Right lung (tissue), 5 donors: ENCODE results near the gene CASP8AP2. TPM values are rescaled to one million over a fixed set of nuclear protein-coding genes. Genes with fewer than 3 reads are reported as not detected.
A peak's percentile ranks its signal among the peaks of the same experiment; 100 is the strongest.
"Not testable (repeated sequence)": the region's sequence is repeated elsewhere in the genome, so short reads cannot be mapped to it uniquely, and the experiment has no call there.

Source experiments
- DNase-seq, 2 donors: peaks; one replicate each; pipeline ENCODE4 v3.0.0-alpha.2; 2013
- polyA plus RNA-seq, 5 donors: library from polyadenylated mRNA; unstranded; fragments of 120-200 nt; gene quantifications; one replicate each; pipeline versions ENCODE4 v1.2.1 to v1.2.3, GENCODE V29; 2013; ENCODE audit warnings: inconsistent platforms in 1 of 5, low replicate concordance in 1 of 5; ENCODE audit not compliant: insufficient read length in 5 of 5, insufficient read depth in 1 of 5

CASP8AP2 gene
- polyA plus RNA-seq, 5 donors = 16.5 to 30.6 (median 27.2) TPM

GRCh38 chr6:89818977-89819335 lies 10.7 kb upstream of the CASP8AP2 start:
- DNase-seq = no peak

DNA sequence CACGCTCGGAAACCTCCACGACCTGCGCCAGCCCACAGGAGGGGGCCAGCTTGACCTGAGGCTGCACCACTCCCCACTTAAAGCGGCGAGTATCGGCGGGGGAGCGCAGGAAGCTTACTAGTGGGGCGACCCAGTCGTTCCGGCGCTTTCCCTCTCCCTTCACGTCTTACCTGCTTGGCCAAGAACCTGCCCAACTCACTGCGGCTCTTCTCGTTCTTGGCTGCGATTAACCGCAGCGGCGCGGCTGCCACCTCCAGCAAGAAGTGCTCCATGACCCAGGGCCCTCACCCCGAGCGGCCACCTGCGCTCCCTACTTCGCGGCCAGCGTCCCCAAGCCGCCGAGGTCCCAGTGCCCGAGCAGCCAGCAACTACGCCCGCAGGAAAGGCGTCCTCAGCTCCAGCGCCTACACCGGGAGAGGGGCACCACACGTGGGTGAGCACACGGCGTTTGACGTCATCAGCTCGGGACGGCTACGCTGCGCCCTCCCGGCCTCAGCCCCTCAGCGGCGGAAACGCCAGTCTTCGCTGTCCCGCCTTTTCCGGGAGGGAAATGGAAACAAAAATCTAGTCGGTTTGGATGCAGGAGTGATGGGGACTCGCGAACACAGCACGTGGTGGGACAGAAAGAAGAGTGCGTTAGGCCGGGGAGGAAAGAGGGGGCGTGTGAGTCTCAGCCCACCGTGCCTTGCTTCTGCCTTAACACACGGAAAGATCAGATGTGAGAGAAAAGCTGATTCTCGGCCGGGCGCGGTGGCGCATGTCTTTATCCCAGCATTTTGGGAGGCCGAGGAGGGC lies 10.1 kb upstream of the CASP8AP2 start, which contains the start of gene MDN1:
MDN1 (minus strand) TSS at position 459 of the 795 bp plus-strand sequence; CDS start at position 272, 187 bp downstream.
- DNase-seq = peak; percentile 92 to 94

DNA sequence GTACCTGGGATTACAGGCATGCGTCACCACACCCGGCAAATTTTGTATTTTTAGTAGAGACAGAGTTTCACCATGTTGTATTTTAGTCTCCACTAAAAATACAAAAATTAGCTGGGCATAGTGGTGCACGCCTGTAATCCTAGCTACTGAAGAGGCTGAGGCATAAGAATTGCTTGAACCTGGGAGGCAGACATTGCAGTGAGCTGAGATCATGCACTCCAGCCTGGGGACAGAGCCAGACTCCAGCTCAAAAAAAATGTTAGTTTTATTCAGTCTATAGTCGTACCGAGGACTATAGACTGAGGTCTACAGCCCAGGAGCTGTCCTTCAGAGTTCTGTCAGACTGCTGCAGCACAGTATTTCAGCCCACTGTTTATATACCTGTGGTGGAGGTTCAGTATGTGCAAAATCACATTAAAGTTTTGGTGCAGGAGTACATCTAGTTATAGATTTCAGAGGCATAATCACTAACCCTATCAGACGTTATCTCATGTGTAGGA lies 3.6 kb upstream of the CASP8AP2 start:
- DNase-seq = no peak

DNA sequence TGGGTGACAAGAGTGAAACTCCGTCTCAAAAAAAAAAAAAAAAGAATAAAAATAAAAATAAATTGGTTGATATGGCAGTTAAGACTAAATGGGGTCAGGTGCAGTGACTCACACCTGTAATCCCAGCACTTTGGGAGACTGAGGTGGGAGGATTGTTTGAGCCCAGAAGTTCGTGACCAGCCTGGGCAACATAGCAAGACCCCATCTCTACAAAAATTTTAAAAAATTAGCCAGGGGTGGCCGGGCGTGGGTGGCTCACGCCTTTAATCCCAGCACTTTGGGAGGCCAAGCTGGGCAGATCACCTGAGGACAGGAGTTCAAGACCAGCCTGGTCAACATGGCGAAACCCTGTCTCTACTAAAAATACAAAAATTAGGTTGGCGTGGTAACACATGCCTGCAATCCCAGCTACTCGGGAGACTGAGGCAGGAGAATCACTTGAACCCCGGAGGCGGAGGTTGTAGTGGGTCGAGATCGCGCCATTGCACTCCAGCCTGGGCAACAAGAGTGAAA lies 1.1 kb upstream of the CASP8AP2 start:
- DNase-seq = not testable (repeated sequence)

DNA sequence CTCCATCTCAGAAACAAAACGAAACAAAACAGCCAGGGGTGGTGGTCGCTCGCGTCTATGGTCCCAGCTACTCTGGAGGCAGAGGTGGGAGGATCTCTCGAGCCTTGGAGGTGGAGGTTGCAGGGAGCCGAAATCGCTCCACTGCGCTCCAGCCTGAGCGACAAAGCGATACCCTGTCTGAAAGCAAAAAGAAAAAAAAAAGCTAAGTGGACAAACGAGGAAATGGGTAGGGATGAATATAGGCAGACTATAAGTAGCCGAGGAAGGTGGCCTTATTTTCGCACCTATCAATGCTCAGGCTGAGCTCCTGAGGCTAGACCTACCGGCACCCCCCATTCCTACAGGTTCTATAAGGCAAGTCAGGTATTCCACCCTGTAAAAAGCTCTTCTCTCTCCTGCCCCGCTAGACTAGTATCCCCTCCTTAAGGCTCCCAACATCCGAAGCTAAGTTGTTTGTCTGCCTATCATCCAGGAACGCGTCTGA lies 650 bp upstream of the CASP8AP2 start:
- no peak for DNase-seq

DNA sequence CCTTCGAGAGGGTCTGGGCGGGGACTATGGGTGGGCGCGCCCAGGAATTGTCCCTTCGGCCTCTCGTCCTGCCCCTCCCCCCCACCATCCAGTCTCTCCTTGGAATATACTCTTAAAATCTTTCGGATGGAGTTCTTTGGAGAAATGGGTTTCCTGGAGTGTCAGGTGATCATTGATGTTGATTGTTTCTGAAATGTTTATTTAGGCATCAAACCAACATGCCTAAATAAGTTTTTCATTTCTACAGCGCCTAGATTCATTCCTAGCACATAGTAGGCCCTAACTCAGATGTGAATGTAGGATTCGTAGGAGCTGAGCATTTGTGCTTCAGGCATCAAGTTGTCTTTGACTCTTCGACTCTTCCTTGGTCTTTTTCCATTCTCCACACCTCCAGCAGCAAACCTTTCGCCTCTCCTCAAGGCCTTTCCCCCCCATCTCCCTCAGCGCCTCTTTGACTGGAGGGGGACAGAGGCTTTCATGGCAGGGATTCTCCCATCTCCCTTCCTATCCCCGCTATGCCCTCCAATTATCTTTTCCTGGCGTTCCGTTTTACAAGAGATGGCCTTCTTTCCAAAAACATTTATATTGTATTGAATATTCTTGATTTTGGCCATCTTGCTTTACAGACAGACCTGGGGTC lies 610 bp downstream of the CASP8AP2 start:
- DNase-seq = no peak

- DNase-seq = no peak
Observed at GRCh38 chr6:89834884-89835792, 5.5 kb downstream of the CASP8AP2 start.

DNA sequence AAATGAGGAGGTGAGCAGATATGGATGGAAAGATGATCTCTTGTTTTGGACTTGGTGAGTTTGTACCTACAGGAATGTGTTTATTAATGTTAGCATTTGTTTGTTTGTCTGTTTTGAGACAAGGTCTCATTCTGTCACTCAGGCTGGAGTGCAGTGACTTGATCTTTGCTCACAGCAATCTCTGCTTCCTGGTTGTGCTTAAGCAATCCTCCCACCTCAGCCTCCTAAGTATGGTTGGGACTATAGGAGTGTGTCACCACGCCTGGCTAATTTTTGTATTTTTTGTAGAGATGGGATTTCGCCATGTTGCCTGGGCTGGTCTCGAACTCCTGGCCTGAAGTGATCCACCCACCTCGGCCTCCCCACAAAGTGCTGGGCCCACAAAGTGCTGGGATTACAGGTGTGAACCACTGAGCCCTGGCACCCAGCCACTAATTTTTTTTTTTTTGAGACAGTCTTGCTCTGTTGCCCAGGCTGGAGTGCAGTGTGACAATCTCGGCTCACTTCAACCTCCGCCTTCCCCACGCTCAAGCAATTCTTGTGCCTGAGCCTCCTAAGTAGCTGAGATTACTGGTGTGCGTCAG lies 7.1 kb downstream of the CASP8AP2 start:
- DNase-seq = no peak

- DNase-seq = no peak
Observed at GRCh38 chr6:89840538-89840937, 10.9 kb downstream of the CASP8AP2 start.

DNA sequence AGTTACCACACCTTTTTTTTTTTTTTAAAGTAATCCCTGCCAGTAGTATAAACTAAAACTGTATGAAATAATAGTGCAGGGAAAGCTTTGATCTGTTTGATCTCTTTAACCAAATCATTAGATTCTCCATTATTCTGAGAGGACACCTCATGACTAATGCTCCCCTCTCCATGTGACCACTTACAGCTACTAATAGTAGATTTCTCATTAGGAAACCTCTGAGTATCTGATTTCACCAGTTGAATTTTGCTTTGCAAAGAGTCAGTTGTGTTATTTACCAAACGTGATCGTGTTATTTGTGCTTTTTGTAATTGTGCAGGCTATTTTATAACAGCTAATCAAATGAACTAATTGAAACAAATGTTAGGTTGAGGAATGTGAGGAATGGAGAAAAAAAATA lies 12.5 kb downstream of the CASP8AP2 start:
- no peak for DNase-seq

DNA sequence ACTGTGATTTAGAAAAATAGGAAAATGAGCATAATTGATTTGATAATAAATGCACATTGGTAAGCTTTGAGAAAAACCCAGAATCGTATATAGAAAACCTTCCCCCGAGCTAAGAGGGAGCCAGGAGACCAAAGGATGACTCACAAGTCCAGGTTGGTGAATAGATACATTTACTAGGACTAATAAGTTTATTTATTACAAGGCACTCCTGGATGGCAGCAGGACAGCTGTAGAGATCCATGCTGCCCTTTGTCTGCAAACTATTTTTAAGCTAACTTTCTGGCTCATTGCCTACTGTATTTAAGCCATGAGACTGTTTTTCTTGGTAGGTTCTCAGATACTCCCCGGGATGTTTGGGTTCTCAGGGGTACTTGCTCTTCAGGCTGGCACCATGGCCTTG lies 13.4 kb downstream of the CASP8AP2 start:
- no peak for DNase-seq

DNA sequence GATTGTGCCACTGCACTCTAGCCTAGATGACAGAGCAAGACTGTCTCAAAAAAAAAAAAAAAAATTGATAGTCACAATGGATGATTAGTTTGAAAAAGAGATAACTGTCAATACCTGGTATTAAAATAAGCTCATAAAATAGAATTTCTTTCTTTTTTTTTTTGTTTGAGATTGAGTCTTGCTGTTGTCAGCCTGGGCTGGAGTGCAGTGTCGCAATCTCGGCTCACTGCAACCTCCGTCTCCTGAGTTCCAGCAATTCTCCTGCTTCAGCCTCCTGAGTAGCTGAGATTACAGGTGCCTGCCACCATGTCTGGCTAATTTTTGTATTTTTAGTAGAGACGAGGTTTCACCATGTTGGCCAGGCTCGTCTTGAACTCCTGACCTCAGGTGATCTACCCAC lies 17.8 kb downstream of the CASP8AP2 start:
- DNase-seq = not testable (repeated sequence)

DNA sequence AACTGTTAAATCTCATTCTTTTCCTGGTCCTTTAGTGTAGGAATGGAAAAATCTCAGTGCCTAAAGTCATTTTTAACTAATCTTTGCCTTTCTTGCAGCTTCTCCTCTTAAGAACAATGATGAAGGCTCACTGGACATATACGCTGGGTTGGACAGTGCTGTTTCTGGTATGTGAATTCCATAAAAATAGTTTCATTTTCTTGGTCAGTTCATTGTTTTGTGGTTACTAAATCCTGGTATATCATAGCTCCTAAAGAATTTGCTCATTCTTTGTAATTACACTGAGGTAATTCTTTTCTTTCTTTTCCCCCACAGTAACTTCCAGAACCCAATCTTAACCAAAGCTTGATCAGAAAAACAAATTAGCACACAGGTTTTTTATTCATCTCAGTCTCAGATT lies 23.4 kb downstream of the CASP8AP2 start:
- no peak for DNase-seq

DNA sequence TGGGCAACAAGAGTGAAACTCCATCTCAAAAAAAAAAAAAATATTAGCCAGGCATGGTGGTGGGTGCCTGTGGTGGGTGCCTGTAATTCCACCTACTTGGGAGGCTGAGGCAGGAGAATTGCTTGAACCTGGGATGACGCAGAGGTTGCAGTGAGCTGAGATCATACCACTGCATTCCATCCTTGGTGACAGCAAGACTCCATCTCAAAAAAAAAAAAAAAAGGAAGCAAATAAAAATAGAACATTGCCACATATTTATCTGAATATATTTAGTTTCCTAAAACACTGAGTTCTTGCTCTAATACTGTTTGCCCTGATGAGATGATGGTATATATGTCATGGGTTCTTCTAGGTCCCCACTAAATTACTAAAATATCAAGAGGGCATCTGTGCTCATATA lies 28.4 kb downstream of the CASP8AP2 start:
- DNase-seq = no peak

- no peak for DNase-seq
Observed at GRCh38 chr6:89859744-89860143, 30.1 kb downstream of the CASP8AP2 start.

DNA sequence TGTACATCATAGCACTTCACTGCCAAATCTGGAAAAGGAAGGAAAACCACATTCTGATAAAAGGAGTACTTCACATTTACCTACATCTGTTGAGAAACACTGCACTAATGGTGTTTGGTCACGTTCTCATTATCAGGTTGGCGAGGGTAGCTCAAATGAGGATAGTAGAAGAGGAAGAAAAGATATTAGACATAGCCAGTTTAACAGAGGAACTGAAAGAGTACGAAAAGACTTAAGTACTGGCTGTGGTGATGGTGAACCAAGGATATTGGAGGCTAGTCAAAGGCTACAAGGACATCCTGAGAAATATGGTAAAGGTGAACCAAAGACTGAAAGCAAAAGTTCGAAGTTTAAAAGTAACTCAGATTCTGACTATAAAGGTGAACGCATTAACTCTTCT lies 32.6 kb downstream of the CASP8AP2 start:
- DNase-seq = no peak

DNA sequence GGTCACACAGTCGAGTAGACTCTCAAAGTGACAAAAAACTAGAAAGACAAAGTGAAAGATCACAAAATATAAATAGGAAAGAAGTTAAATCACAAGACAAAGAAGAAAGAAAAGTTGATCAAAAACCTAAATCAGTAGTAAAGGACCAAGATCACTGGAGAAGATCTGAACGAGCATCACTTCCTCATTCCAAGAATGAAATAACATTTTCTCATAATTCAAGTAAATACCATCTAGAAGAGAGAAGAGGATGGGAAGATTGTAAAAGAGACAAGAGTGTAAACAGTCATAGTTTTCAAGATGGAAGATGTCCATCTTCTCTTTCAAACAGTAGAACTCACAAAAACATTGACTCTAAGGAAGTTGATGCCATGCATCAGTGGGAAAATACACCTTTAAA lies 33.0 kb downstream of the CASP8AP2 start:
- DNase-seq = no peak

DNA sequence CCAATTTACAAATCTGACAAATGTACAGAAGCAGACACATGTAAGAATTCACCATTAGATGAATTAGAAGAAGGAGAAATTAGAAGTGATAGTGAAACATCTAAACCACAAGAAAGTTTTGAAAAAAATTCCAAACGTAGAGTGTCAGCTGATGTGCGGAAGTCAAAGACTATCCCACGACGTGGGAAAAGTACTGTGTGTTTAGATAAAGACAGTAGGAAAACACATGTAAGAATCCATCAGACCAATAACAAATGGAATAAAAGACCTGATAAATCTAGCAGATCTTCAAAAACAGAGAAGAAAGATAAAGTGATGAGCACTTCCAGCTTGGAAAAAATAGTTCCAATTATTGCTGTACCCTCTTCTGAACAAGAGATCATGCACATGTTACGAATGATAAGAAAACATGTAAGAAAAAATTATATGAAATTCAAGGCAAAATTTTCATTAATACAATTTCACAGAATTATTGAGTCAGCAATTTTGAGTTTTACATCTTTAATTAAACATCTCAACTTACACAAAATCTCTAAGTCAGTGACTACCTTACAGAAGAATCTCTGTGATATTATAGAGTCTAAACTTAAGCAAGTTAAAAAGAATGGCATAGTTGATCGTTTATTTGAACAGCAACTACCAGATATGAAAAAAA lies 36.5 kb downstream of the CASP8AP2 start:
- DNase-seq = no peak

- no peak for DNase-seq
Observed at GRCh38 chr6:89873721-89874120, 44.0 kb downstream of the CASP8AP2 start.

DNA sequence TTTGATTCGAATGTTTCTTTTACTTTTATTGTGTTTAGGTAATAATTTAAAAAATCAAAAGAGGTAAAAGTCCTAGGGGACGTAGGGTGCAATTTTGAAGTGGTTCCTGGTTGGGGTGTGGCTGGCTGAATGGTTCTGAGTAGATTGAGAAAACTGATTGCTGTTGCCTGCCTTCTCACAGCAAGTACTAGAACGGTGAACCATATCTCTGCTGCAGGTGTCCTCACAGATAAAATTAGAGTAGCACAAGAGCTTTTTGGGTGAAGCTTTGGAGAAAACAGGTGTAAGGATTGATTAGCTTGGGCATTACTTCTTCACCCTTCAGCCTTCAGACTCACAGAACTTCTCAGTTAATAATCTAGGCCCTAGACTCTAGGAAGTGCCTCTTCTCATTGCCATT lies 44.8 kb downstream of the CASP8AP2 start:
- no peak for DNase-seq
